ENCODE results near the gene HOXB2.

The HOXB2 gene

DNA sequence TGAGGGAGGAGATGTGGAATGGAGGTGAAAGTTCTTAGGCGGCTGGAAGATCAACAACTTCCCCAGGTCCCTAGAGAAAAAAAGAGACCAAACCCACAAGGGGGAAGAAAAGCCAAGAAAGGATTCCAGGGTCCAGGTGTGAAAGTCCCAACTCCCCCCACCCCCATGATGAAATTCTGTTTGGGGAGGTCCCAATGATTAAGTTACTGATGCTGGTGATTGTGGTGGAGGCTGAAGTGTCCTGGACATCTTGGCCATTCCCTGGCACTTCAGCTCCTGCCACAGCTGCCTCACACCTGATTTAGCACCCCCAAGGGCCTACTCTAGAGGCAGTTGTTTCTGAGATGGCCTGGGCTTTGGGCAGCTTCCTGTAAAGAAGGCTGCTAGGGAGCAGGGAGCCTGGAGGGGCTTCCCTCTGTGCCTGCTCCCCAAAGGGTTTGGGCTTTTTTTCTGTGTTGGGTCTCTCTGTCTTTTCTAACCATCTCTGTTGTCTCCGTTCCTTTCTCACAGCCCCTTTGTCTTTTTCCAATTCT is 20.2 kb upstream of the HOXB2 start:
- no peak for TF ChIP-seq CTCF (IDR thresholded peaks at IDR 0.05; ENCODE audit: insufficient read depth, low read length, poor library complexity, severe bottlenecking)
- DNase-seq (ENCODE audit: extremely low read depth, insufficient read length): no peak
- no peaks in the 10 kb centered on the region for H3K36me3 ChIP-seq (ENCODE audit: control insufficient read depth, insufficient read depth, low read length)
- H3K27me3 ChIP-seq (replicated peaks; ENCODE audit: control insufficient read depth, insufficient read depth, low read length): no peaks in the 10 kb centered on the region
- no peak overlapping the region for H3K4me3 ChIP-seq (replicated peaks; ENCODE audit: low read depth, low read length)

- H3K36me3 ChIP-seq (ENCODE audit: control insufficient read depth, insufficient read depth, low read length): no peaks in the 10 kb centered on the region
- no peak overlapping the region for H3K4me3 ChIP-seq (replicated peaks; ENCODE audit: low read depth, low read length)
- DNase-seq (ENCODE audit: extremely low read depth, insufficient read length): no peak
- H3K27me3 ChIP-seq (replicated peaks; ENCODE audit: control insufficient read depth, insufficient read depth, low read length): no peaks in the 10 kb centered on the region
- no peak for TF ChIP-seq CTCF (IDR thresholded peaks at IDR 0.05; ENCODE audit: insufficient read depth, low read length, poor library complexity, severe bottlenecking)
Measured at GRCh38 chr17:48564188-48565021, 19.5 kb upstream of the HOXB2 start.

DNA sequence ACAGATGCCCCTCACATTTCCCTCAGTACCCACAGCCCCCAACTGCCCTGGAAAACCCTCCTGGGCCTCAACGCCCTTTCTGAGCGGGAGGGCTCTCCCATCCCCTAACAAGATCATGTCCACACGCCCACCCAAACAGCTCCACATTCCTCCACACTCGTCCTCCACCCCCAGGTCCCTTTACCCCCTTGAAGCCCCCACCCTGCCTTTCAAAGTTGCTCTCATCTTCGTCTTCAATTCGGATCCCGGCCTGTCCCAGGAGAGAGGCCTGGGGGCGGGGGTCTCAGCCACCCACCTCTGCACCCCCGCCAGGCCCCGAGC is 18.9 kb upstream of the HOXB2 start:
- Histone ChIP-seq H3K36me3 (ENCODE audit: control insufficient read depth, insufficient read depth, low read length) (no peaks in the 10 kb centered on the region), H3K27me3 (replicated peaks; ENCODE audit: control insufficient read depth, insufficient read depth, low read length) (no peaks in the 10 kb centered on the region), H3K4me3 (replicated peaks; ENCODE audit: low read depth, low read length) (no peak overlapping the region)
- no peak for TF ChIP-seq CTCF (IDR thresholded peaks at IDR 0.05; ENCODE audit: insufficient read depth, low read length, poor library complexity, severe bottlenecking)
- no peak for DNase-seq (ENCODE audit: extremely low read depth, insufficient read length)

GRCh38 chr17:48563385-48563838 is 18.5 kb upstream of the HOXB2 start:
- no peak for TF ChIP-seq CTCF (IDR thresholded peaks at IDR 0.05; ENCODE audit: insufficient read depth, low read length, poor library complexity, severe bottlenecking)
- H3K27me3 ChIP-seq (replicated peaks; ENCODE audit: control insufficient read depth, insufficient read depth, low read length): no peaks in the 10 kb centered on the region
- no peaks in the 10 kb centered on the region for H3K36me3 ChIP-seq (ENCODE audit: control insufficient read depth, insufficient read depth, low read length)
- no peak for DNase-seq (ENCODE audit: extremely low read depth, insufficient read length)
- H3K4me3 ChIP-seq (replicated peaks; ENCODE audit: low read depth, low read length): no peak overlapping the region

DNA sequence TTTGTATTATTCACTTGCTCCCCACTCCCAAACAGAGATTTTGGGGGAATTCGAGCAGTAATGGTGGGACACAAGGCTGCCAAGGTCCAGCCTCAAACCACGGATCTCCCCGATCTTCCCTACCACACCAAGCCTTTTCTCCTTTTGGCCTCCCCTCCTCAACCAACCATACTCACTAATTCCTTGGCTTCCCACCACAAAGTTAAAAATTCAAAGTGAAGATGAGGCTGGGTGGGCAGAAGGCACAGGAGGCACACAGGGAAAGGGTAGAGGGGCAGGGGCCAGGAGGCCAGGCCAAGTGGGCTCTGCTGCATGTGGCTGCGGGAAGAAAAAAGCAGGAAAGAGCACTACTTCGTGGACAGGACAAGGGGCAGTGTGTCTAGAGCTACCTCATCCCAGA is 18.0 kb upstream of the HOXB2 start:
- Histone ChIP-seq H3K27me3 (replicated peaks; ENCODE audit: control insufficient read depth, insufficient read depth, low read length) (no peaks in the 10 kb centered on the region), H3K4me3 (replicated peaks; ENCODE audit: low read depth, low read length) (no peak overlapping the region), H3K36me3 (ENCODE audit: control insufficient read depth, insufficient read depth, low read length) (no peaks in the 10 kb centered on the region)
- no peak for DNase-seq (ENCODE audit: extremely low read depth, insufficient read length)
- TF ChIP-seq CTCF (IDR thresholded peaks at IDR 0.05; ENCODE audit: insufficient read depth, low read length, poor library complexity, severe bottlenecking): no peak

Measured in GM06990 (cell line).